Duodenal mucosa (tissue), 2 donors: ENCODE measurements around the gene MRGPRD.
A peak's percentile ranks its signal among the peaks of the same experiment; 100 is the strongest.

Experiments used
- H3K27ac ChIP-seq: one replicate; pipeline ENCODE4 v1.7.0; 2013; ENCODE audit warnings: low read depth, low read length
- H3K27me3 ChIP-seq, 2 donors: one replicate each; pipeline ENCODE4 v1.7.0; 2013; ENCODE audit warnings: low read length in 2 of 2, control low read depth in 1 of 2; ENCODE audit not compliant: insufficient read depth in 2 of 2, control insufficient read depth in 1 of 2
- H3K36me3 ChIP-seq, 2 donors: one replicate each; pipeline ENCODE4 v1.7.0; 2013; ENCODE audit warnings: low read length in 2 of 2, control low read depth in 1 of 2; ENCODE audit not compliant: insufficient read depth in 2 of 2, control insufficient read depth in 1 of 2
- H3K4me1 ChIP-seq, 2 donors: one replicate each; pipeline ENCODE4 v1.7.0; 2013; ENCODE audit warnings: low read length in 2 of 2, control low read depth in 1 of 2; ENCODE audit not compliant: insufficient read depth in 2 of 2, control insufficient read depth in 1 of 2
- H3K4me3 ChIP-seq, 2 donors: one replicate each; pipeline ENCODE4 v1.7.0; 2013; ENCODE audit warnings: low read length in 2 of 2, low read depth in 1 of 2
- H3K9ac ChIP-seq, 2 donors: one replicate each; pipeline ENCODE4 v1.7.0; 2013; ENCODE audit warnings: low read length in 2 of 2, low read depth in 1 of 2
- H3K9me3 ChIP-seq, 2 donors: one replicate each; pipeline ENCODE4 v1.7.0; 2013; ENCODE audit warnings: low read length in 2 of 2, control low read depth in 1 of 2; ENCODE audit not compliant: control insufficient read depth in 1 of 2

The MRGPRD gene

DNA sequence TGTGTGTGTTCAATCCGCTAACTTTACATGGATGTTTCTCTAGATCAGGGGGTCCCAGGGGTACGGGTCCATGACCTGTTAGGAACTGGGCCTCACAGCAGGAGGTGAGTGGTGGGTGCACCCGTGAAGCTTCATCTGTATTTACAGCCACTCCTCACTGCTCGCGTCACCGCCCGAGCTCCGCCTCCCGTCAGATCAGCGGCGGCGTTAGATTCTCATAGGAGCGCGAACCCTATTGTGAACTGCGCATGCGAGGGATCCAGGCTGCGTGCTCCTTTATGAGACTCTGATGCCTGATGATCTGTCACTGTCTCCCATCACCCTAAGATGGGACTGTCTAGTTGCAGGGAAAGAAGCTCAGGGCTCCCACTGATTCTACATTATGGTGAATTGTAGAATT lies 31.9 kb downstream of the MRGPRD start:
- H3K9me3 ChIP-seq: no peaks in the 10 kb centered on the region
- H3K9ac ChIP-seq: no peak overlapping the region
- H3K27ac ChIP-seq: no peak overlapping the region
- H3K4me1 ChIP-seq: peaks cover 0 to 5% of the 10 kb centered on the region in 2 donors
- H3K36me3 ChIP-seq: no peaks in the 10 kb centered on the region
- no peaks in the 10 kb centered on the region for H3K27me3 ChIP-seq
- H3K4me3 ChIP-seq: no peak overlapping the region

DNA sequence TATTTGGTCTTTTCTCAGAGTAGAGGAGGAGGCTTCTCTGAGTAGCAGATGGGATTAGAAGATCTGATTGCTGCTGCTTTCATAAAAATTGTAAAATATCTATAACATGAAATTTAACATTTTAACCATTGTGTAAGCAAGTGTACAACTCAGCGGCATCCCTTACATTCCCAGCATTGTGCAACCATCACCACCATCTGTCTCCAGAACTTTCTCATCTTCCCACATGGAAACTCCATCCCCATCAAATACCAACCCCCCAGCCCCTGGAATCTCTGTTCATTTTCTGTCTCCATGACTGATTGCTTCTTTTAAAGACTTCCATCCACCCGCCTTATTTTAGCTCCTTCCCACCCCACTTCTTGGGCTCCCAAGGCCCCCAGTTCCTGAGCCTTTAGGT lies 32.3 kb downstream of the MRGPRD start:
- no peaks in the 10 kb centered on the region for H3K9me3 ChIP-seq
- no peaks in the 10 kb centered on the region for H3K36me3 ChIP-seq
- no peak overlapping the region for H3K9ac ChIP-seq
- H3K4me1 ChIP-seq: peaks cover 0 to 5% of the 10 kb centered on the region in 2 donors
- no peak overlapping the region for H3K4me3 ChIP-seq
- no peak overlapping the region for H3K27ac ChIP-seq
- H3K27me3 ChIP-seq: no peaks in the 10 kb centered on the region

DNA sequence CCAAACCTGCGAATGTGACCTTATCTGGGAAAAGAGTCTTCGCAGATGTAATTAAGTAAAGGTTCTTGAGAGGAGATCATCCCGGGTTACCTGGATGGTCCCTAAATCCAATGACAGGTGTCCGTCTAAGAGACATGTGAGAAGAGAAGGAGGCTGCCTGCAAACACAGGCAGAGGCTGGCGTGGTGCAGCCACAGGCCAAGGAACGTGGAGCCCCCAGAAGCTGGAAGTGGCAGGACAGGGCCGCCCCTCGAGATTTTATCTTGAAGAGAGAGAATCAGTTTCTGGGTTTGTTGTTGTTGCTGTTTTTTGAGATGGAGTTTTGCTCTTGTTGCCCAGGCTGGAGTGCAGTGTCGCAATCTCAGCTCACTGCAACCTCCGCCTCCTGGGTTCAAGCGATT lies 33.6 kb downstream of the MRGPRD start:
- no peak overlapping the region for H3K9ac ChIP-seq
- no peak overlapping the region for H3K4me3 ChIP-seq

DNA sequence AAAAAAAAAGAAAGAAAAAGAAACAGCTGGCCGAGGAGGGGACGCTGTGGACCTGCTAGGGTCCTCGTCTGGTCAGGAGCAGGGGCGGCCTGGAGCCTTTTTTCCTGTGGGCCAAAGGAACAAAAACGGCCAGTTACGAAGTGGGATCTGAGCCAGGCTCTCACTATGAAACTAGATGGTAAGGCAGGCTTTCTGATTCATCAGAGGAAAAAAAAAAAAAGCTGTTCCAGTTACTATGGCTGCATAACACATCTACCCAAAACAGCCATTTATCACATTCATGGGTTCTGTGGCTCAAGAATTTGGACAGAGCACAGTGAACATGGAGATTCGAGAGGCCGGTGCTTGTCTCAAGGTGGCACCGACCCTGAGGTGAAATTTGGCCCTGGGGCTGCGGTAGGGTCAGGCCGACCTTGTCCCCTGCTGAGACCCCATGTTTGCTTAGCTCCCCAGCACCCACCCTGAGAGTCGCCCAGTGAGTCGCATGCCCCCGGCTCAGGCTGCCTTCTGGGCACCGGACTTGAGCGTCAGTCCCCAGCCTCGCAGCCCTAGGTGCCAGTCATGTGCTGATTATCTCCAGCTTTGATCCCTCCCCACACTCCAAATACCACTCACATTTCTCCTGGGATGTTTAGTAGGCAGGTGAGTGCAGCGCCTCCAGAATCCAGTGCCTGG lies 34.2 kb downstream of the MRGPRD start:
- Histone ChIP-seq H3K4me1 (peaks cover 0 to 5% of the 10 kb centered on the region in 2 donors), H3K9me3 (no peaks in the 10 kb centered on the region), H3K27ac (no peak overlapping the region), H3K36me3 (no peaks in the 10 kb centered on the region), H3K4me3 (no peak overlapping the region), H3K9ac (no peak overlapping the region), H3K27me3 (no peaks in the 10 kb centered on the region)

More for the DNA sequence above, 33.6 kb downstream of the MRGPRD start:
- Histone ChIP-seq H3K9me3 (no peaks in the 10 kb centered on the region), H3K27ac (no peak overlapping the region), H3K36me3 (no peaks in the 10 kb centered on the region), H3K4me1 (peaks cover 0 to 5% of the 10 kb centered on the region in 2 donors), H3K27me3 (no peaks in the 10 kb centered on the region)

DNA sequence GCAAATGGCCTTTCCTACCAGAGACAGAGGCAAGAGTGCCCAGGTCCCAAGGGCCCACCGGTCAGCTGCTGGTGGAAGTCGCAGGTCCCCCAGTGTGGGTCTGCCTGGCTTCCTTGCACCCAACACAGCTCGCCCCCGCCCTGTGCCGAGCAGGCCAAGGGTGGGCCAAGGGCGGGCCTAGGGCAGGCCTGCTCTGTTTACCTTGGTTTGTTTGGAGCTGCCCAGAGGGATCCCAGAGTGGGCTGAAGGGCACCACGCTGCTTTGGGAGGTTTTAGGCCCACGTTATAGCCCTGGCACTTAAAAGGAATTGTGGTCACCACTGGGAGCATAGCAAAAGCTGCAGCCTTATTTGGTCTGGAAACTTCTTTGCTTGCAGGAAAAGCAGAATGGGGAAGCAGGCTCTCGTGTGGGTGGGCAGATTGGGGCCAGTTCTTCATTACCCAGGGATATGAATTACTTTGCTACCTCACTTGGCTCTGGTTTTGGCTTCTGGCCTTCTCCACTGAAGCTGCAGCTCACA lies 38.0 kb downstream of the MRGPRD start:
- peak overlapping the region; percentile 52 for H3K27ac ChIP-seq
- peaks cover 0 to 5% of the 10 kb centered on the region in 2 donors for H3K4me1 ChIP-seq
- H3K27me3 ChIP-seq: no peaks in the 10 kb centered on the region
- H3K9ac ChIP-seq: no peak overlapping the region
- H3K9me3 ChIP-seq: no peaks in the 10 kb centered on the region
- H3K36me3 ChIP-seq: peaks cover 14 to 20% of the 10 kb centered on the region in 2 donors
- no peak overlapping the region for H3K4me3 ChIP-seq

DNA sequence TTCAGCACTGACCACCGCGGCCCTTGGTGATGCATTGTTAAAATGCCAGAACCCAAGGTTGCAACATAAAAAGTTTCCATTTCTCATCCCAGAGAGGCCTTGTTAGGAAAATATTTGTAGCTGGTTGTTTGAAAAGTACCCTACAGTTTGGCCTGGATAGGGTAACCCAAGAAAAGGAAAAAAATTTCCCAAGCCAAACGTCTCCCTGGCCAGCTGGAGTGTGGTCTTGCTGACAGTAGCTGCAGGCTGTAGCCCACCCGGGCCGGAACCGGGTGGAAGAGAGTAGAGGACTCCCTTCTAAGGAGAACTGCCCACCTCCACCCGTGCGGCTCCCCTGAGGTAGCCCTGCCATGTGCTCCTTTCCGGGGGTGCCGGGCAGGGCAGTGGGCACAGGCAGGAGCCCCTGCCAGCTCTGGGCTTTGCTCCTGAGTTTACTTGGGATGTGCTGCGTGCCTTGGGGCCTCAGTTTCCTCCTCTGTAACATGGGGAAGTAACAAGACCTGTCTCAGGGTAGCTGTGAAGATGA lies 38.6 kb downstream of the MRGPRD start:
- H3K27ac ChIP-seq: peak overlapping the region; percentile 52
- no peaks in the 10 kb centered on the region for H3K9me3 ChIP-seq
- peaks cover 18 to 26% of the 10 kb centered on the region in 2 donors for H3K36me3 ChIP-seq
- no peak overlapping the region for H3K9ac ChIP-seq
- H3K4me3 ChIP-seq: no peak overlapping the region
- H3K27me3 ChIP-seq: no peaks in the 10 kb centered on the region
- peaks cover 0 to 5% of the 10 kb centered on the region in 2 donors for H3K4me1 ChIP-seq

DNA sequence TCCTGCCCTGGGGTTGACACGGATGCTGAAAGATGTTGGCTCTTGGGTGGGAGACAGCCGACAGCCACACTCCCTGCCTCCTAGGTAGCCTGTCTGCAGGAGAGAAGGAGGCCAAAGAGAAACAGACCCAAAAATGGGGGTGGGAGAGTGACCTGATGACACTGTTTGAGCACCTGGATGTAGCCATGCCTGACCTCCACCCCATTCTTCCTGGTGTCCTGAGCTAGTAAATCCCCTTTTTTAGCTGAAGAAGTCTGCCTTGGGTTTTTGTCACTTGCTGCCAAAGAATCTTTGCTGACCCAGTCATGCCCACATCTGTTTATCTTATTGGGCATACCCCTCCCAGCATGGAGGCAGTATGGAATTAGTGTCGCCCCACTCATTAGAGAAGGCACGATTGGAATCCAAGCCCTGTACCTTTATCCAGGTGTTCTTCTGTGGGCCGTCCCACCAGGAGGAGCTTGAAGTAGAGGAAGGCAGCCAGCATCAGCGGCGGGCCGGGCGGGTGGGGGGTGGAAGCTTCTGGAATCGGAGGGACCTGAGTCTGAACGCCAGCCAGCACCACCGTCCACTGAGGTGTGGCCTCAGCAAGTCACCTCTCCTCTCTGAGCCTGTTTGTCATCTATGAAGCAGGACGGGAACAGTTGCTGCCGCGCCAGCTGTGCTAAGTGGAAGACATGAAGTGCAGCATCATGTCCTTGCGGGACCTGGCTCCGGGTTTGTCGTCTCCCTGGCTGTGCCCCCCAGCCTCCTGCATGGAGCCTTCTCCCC lies 39.3 kb downstream of the MRGPRD start:
- H3K27me3 ChIP-seq: no peaks in the 10 kb centered on the region
- peaks cover 0 to under 1% of the 10 kb centered on the region in 2 donors for H3K4me1 ChIP-seq
- peaks cover 19 to 33% of the 10 kb centered on the region in 2 donors for H3K36me3 ChIP-seq
- H3K9me3 ChIP-seq: no peaks in the 10 kb centered on the region
- no peak overlapping the region for H3K9ac ChIP-seq
- H3K27ac ChIP-seq: no peak overlapping the region
- H3K4me3 ChIP-seq: no peak overlapping the region

DNA sequence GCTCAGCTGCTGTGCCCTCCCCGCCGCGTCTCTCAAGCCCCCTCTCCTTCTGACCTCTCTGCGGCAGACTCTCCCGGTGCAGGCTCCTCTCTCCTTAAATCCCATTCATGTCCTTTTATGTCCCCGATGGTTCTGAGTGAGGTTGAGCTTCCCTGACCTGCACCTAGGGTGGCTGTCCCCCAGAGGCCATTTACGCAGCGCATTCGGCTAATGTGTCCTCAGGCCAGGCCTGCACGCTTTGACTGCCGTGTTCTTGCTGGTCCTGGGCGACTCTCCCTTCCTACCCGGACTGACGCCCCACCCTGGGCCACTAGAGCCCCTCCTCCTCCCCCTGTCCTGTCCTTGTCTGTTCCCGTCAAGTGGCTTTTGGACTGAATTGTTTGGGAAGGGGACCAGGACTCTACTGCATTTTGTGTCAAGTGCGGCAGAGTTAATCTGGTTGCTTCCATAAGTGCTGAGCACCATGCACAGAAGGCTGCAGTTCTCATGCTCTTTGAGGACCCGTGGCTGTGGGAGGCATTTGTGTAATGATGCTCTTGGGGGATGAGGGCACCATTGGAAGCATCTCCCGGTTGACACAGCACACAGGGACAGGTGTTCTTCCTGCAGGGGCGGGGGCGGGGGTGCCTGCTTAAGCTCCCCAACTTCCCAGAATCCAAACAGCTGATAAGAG lies 40.0 kb downstream of the MRGPRD start:
- Histone ChIP-seq H3K4me1 (no peaks in the 10 kb centered on the region), H3K36me3 (peaks cover 26 to 40% of the 10 kb centered on the region in 2 donors), H3K27ac (no peak overlapping the region), H3K27me3 (no peaks in the 10 kb centered on the region), H3K4me3 (no peak overlapping the region), H3K9me3 (no peaks in the 10 kb centered on the region), H3K9ac (no peak overlapping the region)

DNA sequence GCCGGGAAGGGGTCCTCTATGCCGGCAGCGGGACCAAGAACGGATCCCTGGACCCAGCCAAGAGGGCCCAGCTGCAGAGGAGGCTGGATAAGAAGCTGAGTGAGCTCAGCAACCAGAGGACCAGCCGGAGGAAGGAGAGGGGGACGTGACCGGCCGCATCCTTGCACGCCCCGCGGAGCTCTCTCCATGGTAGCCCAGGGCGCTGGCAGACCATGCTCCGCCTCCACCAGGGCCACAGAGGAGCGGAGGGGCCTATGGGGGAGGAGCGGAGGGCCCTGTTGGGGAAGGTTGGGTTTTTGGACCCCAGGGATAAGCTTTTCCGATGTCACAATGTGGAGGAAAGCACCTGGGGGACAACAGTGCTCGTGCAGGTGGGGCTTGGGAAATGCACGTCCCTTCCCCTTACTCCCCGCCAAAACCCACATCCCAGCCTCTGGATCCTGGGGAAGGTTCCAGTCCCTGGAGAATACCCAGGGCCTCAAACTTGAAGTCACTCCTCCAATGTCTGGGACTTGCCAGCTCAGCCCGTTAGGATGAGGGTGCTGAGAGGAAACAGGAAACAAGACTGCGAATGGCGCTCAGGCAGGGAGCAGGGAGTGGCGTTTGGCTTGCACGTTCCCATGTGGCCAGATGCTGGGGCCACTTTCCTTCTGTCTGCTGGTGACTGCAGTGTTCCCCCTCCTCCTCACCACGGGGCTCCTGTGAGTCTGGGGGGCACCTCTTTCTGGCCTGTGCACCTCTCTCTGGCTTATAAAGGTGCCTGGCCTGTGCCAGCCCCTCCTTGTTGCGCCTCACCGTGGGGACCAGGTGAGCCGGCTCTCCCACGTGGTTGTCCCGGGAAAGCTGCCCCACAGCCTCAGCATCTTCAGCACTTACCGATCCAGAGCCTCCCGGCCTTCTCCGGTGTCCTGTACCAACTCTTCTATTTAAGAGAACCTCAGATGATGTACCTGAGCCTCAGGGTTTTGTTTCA lies 40.9 kb downstream of the MRGPRD start:
- Histone ChIP-seq H3K4me1 (no peaks in the 10 kb centered on the region), H3K9ac (no peak overlapping the region), H3K9me3 (no peaks in the 10 kb centered on the region), H3K4me3 (no peak overlapping the region), H3K27me3 (no peaks in the 10 kb centered on the region), H3K36me3 (peaks cover 26 to 49% of the 10 kb centered on the region in 2 donors), H3K27ac (no peak overlapping the region)
